ENCODE results near the gene CFAP92. TPM values are rescaled to one million over a fixed set of nuclear protein-coding genes. Genes with fewer than 3 reads are reported as not detected.

The CFAP92 gene
- total and polyA plus RNA-seq, 3 donors from 2014 or later, result 16.0 to 62.0 (median 26.7) TPM

DNA sequence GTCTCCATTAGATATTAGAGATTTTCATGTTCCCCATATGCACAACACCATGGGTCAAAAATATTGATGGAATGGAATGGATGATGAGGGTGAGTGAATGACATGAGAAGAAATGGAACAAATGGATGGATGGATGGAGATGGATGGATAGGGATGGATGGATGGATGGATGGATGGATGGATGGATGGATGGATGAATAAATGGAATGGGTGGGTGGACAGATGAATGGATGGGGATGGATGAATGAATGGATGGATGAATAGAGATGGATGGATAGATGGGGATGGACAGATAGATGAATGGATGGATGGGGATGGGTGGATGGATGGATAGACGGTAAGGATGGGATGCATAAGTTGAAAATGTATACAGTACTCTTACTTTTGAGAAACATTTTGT is 18.6 kb downstream of the CFAP92 start:
- no peaks in the 10 kb centered on the region for H3K9me3 ChIP-seq
- intact Hi-C loops (cut with DNase I; ENCODE audit: low total_unique reads), result loop anchor here (10.0 kb wide), 1 partner anchor 270 kb away; the partner anchor contains the start of gene COPG1

DNA sequence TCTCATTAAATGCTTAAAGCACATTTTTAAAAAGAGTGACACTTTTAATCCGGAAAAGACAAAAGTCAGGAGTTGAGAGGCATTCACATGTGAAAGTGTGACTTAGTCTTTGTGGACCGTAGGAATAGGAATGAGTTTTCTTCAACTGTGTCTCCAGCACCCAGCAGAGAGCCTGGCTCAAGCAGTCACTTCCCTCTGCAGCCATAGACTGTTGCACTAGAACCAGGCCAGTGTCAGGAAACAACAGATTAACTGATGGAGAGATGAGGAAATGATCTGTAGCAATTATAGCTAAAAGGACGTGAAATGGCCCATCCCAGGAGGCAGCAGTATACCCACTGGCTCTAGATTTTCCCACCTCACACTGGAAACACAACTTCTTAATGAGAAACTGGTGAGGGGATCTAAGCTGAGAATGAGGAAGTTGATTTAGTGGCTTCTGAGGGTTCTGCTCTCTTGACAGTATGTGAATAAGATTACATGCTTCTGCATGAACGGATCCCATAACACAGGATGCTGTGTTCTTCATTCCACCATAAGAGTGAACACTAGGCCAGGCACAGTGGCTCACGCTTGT is 19.8 kb downstream of the CFAP92 start:
- no peak for DNase-seq
- no peaks in the 10 kb centered on the region for H3K4me1 ChIP-seq
- no peaks in the 10 kb centered on the region for H3K36me3 ChIP-seq (ENCODE audit: low read depth, missing control alignments)
- no peaks in the 10 kb centered on the region for H3K27me3 ChIP-seq
- WGBS, 2 donors, result 87 to 91% methylated on average over 5 of the region's 5 CpGs
- H3K9me3 ChIP-seq, result no peaks in the 10 kb centered on the region
- H3K4me3 ChIP-seq, result no peak overlapping the region
- intact Hi-C loops (cut with DNase I; ENCODE audit: low total_unique reads), result loop anchor here (10.0 kb wide), 1 partner anchor 271 kb away; the partner anchor contains the start of gene COPG1
- TF ChIP-seq POLR2A (IDR thresholded peaks at IDR 0.05), result no peak
- TF ChIP-seq, protein P1, sequence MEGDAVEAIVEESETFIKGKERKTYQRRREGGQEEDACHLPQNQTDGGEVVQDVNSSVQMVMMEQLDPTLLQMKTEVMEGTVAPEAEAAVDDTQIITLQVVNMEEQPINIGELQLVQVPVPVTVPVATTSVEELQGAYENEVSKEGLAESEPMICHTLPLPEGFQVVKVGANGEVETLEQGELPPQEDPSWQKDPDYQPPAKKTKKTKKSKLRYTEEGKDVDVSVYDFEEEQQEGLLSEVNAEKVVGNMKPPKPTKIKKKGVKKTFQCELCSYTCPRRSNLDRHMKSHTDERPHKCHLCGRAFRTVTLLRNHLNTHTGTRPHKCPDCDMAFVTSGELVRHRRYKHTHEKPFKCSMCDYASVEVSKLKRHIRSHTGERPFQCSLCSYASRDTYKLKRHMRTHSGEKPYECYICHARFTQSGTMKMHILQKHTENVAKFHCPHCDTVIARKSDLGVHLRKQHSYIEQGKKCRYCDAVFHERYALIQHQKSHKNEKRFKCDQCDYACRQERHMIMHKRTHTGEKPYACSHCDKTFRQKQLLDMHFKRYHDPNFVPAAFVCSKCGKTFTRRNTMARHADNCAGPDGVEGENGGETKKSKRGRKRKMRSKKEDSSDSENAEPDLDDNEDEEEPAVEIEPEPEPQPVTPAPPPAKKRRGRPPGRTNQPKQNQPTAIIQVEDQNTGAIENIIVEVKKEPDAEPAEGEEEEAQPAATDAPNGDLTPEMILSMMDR (IDR thresholded peaks at IDR 0.05), result no peak
- no peak overlapping the region for H3K27ac ChIP-seq

More for the DNA sequence above, 18.6 kb downstream of the CFAP92 start:
- 97 to 100% methylated on average over 1 of the region's 1 CpG for WGBS, 2 donors
- no peak overlapping the region for H3K27ac ChIP-seq
- TF ChIP-seq, protein P1 (IDR thresholded peaks at IDR 0.05), result no peak
- TF ChIP-seq POLR2A (IDR thresholded peaks at IDR 0.05), result no peak
- H3K36me3 ChIP-seq (ENCODE audit: low read depth, missing control alignments), result no peaks in the 10 kb centered on the region
- H3K4me1 ChIP-seq, result no peaks in the 10 kb centered on the region
- H3K4me3 ChIP-seq, result no peak overlapping the region
- H3K27me3 ChIP-seq, result no peaks in the 10 kb centered on the region
- no peak for DNase-seq

DNA sequence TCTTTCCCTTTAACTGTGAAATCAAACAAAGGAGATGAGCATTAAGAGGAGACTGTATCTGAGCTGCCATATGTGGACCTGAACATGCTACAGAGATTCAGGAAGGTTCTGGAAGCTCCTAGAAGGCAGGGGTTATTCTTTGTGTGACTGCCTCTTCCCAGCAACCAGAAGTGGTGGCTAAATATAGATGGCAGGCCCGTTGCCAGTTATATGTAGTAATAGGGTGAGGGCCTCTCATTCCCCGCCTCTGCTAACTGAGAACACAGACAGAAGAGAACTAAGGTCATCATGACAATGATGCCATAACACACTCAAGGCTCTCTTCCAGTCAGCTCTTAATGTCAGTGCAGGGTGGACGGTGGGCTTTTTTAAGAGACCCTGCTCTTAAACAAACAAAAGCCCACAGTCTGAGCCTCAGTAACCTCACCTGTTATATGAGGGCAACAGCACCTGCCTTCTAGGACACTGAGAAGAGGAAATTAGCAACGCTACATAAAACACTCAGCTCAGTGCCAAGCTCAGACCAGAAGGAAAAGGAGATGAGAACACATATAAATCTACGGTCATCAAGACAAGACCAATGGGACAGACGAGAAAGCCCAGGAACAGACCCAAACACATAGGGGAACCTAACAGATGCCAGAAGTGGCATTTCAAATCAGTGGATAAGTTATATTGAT is 22.3 kb downstream of the CFAP92 start:
- intact Hi-C loops (cut with DNase I; ENCODE audit: low total_unique reads), result loop anchor here (10.0 kb wide), 1 partner anchor 273 kb away; the partner anchor contains the start of gene COPG1

DNA sequence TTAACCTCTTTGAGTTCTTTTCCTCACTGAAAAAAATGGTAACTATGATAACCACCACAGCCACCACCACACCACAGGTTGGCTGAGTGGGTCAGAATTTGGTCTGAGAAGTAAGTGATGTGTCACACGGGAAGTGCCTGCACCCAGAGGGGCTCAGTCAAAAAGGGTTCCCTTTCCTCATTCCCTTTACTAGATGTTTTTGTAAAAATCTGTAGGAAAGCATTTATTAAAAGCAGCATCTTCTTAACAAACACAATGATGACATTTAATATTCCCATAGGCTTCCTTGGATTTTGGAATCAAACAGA is 23.2 kb downstream of the CFAP92 start:
- no peaks in the 10 kb centered on the region for H3K4me1 ChIP-seq
- no peaks in the 10 kb centered on the region for H3K9me3 ChIP-seq
- TF ChIP-seq, protein P1 (IDR thresholded peaks at IDR 0.05), result no peak
- TF ChIP-seq POLR2A (IDR thresholded peaks at IDR 0.05), result no peak
- no peak for DNase-seq
- 60 to 73% methylated on average over 1 of the region's 1 CpG for WGBS, 2 donors
- H3K27me3 ChIP-seq, result no peaks in the 10 kb centered on the region
- H3K36me3 ChIP-seq (ENCODE audit: low read depth, missing control alignments), result no peaks in the 10 kb centered on the region
- intact Hi-C loops (cut with DNase I; ENCODE audit: low total_unique reads), result loop anchor here (10.0 kb wide), 1 partner anchor 274 kb away; the partner anchor contains the start of gene COPG1
- H3K27ac ChIP-seq, result no peak overlapping the region
- H3K4me3 ChIP-seq, result no peak overlapping the region

More for the DNA sequence above, 22.3 kb downstream of the CFAP92 start:
- Histone ChIP-seq H3K9me3 (no peaks in the 10 kb centered on the region), H3K4me3 (no peak overlapping the region), H3K27ac (no peak overlapping the region), H3K4me1 (no peaks in the 10 kb centered on the region), H3K36me3 (ENCODE audit: low read depth, missing control alignments) (no peaks in the 10 kb centered on the region), H3K27me3 (no peaks in the 10 kb centered on the region)
- no peak for TF ChIP-seq POLR2A (IDR thresholded peaks at IDR 0.05)
- TF ChIP-seq, protein P1 (IDR thresholded peaks at IDR 0.05), result no peak
- WGBS, 2 donors, result 74 to 78% methylated on average over 6 of the region's 6 CpGs
- DNase-seq, result peak; percentile 28

Data from testis (tissue), 3 donors.